Activated T-cell treated with anti-CD3 and anti-CD28 coated beads for 24 hours (primary cell): ENCODE data around the gene IQSEC3.

Source experiments
- DNase-seq: peaks from one replicate; pipeline ENCODE4 v3.0.0-alpha.2; 2020; ENCODE audit warnings: low read depth

Gene IQSEC3

DNA sequence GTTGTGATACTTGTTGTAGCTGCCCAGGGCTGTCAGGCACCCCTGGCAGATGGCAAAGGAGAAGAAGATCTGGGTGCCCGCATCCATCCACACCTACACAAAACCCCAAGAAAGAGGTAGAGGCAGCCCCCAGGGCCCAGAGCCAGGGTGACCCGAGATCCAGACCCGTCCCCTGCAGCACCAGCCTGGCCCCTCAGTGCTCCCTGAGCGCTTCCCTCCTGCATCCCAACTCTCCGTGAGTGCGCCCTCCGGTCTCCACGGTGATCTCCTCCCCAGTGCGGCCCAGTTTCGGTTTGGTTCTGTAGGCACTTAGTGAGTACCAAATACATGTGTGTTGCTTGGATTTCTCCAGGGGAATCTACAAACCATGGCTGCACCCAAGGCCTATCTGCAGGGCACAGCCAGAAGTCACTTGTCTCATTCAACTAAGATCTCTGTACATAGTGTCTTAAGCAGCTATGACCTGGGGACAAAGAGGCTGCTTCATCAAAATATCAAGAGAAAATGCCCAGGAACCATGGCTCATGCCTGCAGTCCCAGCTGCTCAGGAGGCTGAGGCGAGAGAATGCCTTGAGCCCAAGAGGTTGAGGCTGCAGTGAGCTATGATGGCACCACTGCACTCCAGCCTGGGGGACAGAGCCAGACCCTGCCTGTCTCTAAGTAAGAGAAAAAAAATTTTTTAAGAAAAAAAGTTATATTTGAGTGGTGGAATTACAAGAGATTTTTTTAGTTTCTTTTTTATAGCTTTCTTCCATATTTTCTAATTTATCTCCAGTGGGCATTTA lies 131.5 kb downstream of the IQSEC3 start:
- DNase-seq = no peak

GRCh38 chr12:198705-199104 lies 132.1 kb downstream of the IQSEC3 start:
- no peak for DNase-seq

- DNase-seq = no peak
These were observed 134.8 kb downstream of the IQSEC3 start for GRCh38 chr12:201361-201760.

- no peak for DNase-seq
These were observed 135.6 kb downstream of the IQSEC3 start for GRCh38 chr12:202081-202731.

GRCh38 chr12:203074-203461 lies 136.5 kb downstream of the IQSEC3 start:
- DNase-seq = no peak

GRCh38 chr12:203462-204260 lies 137.1 kb downstream of the IQSEC3 start:
- DNase-seq = no peak

DNA sequence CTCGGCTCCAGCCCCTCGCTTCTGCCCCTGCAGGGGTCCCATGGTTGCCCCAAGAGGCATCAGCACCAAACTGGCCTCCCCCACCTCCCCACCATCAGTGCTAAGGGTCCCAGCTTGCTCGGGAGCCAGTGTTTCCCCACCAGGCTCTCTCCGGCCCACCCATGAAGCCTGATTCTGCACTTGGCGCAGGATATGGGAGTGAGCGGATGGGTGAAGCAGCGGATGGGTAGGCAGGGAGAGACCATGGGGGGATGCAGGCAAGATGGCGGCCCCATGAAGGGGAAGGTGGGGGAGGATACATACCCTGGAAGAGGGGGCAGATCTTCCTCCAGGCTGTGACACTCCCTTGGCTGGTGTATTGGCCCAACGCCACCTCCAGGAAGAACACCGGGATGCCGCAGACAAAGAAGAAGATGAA lies 137.7 kb downstream of the IQSEC3 start:
- no peak for DNase-seq

DNA sequence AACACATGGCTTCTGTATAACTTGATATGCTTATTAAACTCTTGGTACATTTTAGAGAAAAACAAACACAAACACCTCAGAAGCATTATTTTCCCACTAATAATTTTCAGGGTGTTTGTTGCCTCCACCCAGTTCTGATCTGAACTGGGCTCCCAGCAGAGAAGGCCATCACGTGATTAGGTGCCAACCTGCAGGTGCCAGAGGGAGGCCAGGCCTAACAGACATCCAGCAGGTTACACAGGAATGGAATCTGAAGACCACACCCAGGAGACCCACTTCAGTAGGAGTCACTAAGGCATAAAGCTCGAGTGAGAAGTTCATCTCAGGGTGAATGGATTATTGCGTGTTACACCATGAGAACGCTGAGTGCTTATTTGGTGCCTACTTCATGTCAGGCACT lies 138.5 kb downstream of the IQSEC3 start:
- no peak for DNase-seq

DNA sequence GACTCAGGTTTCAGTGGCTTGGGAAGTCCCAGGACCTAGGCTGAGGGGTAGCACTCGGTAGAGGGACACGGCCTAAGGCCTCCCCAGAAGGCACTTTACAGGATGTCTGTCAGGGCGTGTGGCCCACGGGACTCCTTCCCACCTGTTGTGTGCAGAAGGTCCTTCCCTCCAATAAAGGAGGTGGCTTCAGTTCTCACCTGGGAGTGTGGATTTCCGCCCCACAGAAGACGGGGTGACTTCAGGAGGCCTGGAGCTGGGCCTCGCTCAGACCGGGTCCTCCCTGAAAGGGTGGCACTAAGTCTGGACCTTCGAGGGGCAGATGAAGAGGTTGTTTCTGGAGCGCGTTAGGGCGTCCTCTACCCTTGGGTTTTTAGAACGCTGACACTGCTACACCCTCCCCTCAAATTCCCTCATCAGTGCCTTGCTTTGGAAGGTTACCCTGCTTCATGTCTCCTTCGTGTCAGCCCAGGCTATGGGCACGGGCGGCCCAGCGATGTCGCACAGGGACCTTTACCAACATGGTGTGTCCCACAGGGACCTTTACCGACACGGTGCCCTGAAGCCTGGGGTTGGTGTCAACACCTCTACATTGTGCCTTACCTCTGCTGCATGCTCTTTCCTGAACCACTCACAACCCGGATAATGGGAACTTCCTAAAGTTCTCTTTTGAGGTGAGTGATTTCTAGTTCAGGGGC lies 140.3 kb downstream of the IQSEC3 start:
- DNase-seq = no peak

DNA sequence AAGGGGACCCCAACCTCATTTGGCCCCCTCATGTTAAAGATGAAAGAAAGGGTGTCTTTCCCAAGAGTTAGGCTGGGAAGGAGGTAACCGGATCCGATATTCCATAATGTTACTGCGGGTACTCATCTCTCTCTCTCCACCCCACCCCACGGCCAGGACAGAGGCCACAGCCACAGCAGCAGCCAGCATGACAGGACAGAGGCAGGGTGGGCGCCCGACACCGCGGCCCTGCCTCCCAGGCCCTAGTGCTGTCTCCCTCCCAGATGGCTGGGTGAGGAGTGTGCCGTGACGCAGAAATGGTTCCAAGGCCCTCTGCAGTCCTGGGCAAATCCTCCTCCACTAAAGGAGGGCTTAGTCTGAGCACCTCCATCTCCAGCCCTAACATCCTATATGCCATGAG lies 141.2 kb downstream of the IQSEC3 start:
- no peak for DNase-seq

- DNase-seq = no peak
These were observed 142.2 kb downstream of the IQSEC3 start for GRCh38 chr12:208813-209212.

DNA sequence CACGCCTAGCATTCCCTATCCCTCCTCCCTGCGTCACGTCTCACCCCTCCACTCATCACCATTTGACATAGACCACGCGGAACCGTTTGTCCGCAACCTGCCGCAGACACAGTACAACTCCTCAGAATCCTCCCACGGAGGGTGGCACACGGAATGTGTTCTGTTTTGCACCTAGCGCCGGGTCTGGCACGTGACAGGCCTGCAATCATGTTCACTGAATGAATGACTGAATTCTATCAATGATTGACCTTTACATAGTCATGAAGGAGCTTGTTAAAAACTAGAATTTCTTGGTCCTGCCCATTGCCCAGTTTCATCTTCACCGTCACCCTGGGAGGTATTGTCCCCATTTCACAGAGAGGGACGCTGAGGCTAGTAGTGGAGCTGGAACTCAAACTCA lies 142.7 kb downstream of the IQSEC3 start:
- no peak for DNase-seq

DNA sequence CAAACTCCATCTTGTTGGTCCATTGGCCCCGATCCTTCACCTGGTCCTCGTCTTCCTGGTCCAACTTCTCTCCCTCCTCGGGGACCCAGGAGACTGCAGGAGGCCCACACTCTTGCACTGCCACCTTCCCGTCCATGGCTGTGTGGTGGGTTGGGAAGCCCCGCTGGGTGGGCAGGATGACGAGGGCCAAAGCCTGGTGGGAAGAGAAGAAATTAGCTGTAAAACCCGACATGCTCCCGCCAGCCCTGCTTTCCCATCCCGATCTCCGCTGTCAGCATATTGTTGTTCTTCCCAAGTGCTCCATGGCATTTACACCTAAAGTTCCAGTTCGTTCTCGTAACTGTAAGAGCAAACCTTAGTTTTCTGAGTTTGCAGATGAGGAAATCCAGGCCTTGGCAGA lies 143.3 kb downstream of the IQSEC3 start:
- DNase-seq = no peak

GRCh38 chr12:210277-211141 lies 143.9 kb downstream of the IQSEC3 start:
- no peak for DNase-seq

DNA sequence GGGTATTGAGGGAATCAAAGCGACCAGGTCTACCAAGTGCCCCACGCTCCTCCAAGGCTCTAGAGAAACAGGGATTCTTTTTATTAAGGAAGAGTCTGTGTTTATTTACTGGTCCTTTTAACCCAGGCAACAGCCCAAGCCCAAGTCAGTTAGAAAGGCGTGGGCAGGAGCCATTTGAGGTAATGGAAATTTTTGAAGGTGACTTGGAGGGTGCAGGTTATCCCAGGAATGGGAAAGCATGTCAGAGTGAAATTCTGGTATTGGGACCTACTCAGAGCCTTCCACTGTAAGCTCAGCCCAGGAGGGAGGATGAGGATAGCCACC lies 144.5 kb downstream of the IQSEC3 start:
- DNase-seq = no peak

GRCh38 chr12:211639-212414 lies 145.3 kb downstream of the IQSEC3 start:
- no peak for DNase-seq

GRCh38 chr12:212415-212714 lies 145.8 kb downstream of the IQSEC3 start:
- DNase-seq = no peak

- DNase-seq = no peak
These were observed 146.4 kb downstream of the IQSEC3 start for GRCh38 chr12:212715-213526.

DNA sequence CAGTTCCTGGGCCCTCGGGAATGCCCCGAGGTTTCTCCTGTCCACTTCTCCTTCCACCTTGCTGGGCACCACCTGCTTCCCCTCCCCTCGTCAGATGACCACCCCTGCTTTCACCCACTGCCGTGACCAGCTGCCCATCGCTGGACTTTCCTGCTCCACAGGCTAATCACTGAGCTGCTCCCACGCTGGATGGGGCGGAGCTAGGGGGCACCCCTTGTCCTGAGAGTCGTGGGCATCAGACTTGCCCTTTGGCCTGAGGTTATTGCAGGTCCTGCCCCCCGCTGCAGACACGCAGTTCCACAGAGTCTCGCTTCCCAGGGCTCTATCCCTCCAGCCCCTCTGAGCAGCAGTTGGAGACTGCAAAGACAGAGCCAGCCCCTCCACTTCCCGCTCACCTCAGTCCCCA lies 147.0 kb downstream of the IQSEC3 start:
- DNase-seq = no peak
